ENCODE results near the gene SETMAR. TPM values are rescaled to one million over a fixed set of nuclear protein-coding genes. Genes with fewer than 3 reads are reported as not detected.
"Not testable (repeated sequence)": the region's sequence is repeated elsewhere in the genome, so short reads cannot be mapped to it uniquely, and the experiment has no call there.

The SETMAR gene
- total RNA-seq, 1 experiment from 2014 or later, result 9.4 TPM

- intact Hi-C loops (cut with micrococcal nuclease), result no loop called here
- Histone ChIP-seq H3K9ac (ENCODE audit: low read length) (no peak overlapping the region), H3K4me3 (replicated peaks in 1 of 2; ENCODE audit: low read depth in 1 of 2, low read length in 2 of 2) (no peak overlapping the region), H3K4me1 (ENCODE audit: control insufficient read depth in 1 of 2, insufficient read depth in 2 of 2, low read length in 2 of 2) (no peaks in the 10 kb centered on the region), H3K4me2 (ENCODE audit: low read length) (no peak overlapping the region), H3K9me3 (ENCODE audit: control insufficient read depth in 1 of 2, insufficient read depth in 1 of 2, low read depth in 1 of 2, low read length in 2 of 2) (no peaks in the 10 kb centered on the region), H3K27me3 (ENCODE audit: insufficient read depth, low read length) (peaks cover 13% of the 10 kb centered on the region; the same call in 1 of the 2 replicates), H2AFZ (ENCODE audit: low read depth, low read length, poor library complexity, severe bottlenecking) (no peak overlapping the region), H3K36me3 (ENCODE audit: control insufficient read depth in 1 of 2, insufficient read depth in 2 of 2, low read length in 2 of 2) (no peaks in the 10 kb centered on the region), H3K27ac (ENCODE audit: low read depth, low read length) (no peak overlapping the region), H3K79me2 (ENCODE audit: insufficient read depth, low read length) (no peaks in the 10 kb centered on the region), H4K20me1 (ENCODE audit: insufficient read depth) (no peaks in the 10 kb centered on the region), H3K9me2 (ENCODE audit: insufficient read depth) (no peaks in the 10 kb centered on the region)
- ChIA-PET RAD21 (ENCODE audit: low non-redundant PET in 1 of 2, low total read pairs in 2 of 2, uncharacterized antibody in 2 of 2, unreplicated experiment in 2 of 2) (no interaction called here), POLR2A (no interaction called here), CTCF (no interaction called here)
- BruUV-seq (replicated peaks), result no TSS peak
- ATAC-seq, result no peak
- TF ChIP-seq YY1 (IDR thresholded peaks at IDR 0.05; ENCODE audit: extremely low read depth, insufficient replicate concordance, low read depth, low read length), result no peak
- no peak for TF ChIP-seq SP1 (IDR thresholded peaks at IDR 0.05; ENCODE audit: low read depth)
- no peak for TF ChIP-seq RAD21 (IDR thresholded peaks at IDR 0.05; ENCODE audit: low read depth)
- TF ChIP-seq ELF1 (IDR thresholded peaks at IDR 0.05; ENCODE audit: borderline replicate concordance, low read depth), result no peak
- no peak for DNase-seq (ENCODE audit: low read depth, low spot score)
These were observed 8.4 kb upstream of the SETMAR start for GRCh38 chr3:4294616-4295327.

- CTCF ChIA-PET; DNase-seq (ENCODE audit: low read depth, low spot score); H2AFZ ChIP-seq (ENCODE audit: low read depth, low read length, poor library complexity, severe bottlenecking); H3K9me2 ChIP-seq (ENCODE audit: insufficient read depth); H3K4me1 ChIP-seq (ENCODE audit: control insufficient read depth in 1 of 2, insufficient read depth in 2 of 2, low read length in 2 of 2); H3K9ac ChIP-seq (ENCODE audit: low read length); H3K27me3 ChIP-seq (ENCODE audit: insufficient read depth, low read length); BruUV-seq (replicated peaks); H3K4me3 ChIP-seq (replicated peaks in 1 of 2; ENCODE audit: low read depth in 1 of 2, low read length in 2 of 2); H3K79me2 ChIP-seq (ENCODE audit: insufficient read depth, low read length); ATAC-seq; H3K36me3 ChIP-seq (ENCODE audit: control insufficient read depth in 1 of 2, insufficient read depth in 2 of 2, low read length in 2 of 2); RAD21 ChIA-PET (ENCODE audit: low non-redundant PET in 1 of 2, low total read pairs in 2 of 2, uncharacterized antibody in 2 of 2, unreplicated experiment in 2 of 2); H4K20me1 ChIP-seq (ENCODE audit: insufficient read depth); intact Hi-C loops (cut with micrococcal nuclease); H3K9me3 ChIP-seq (ENCODE audit: control insufficient read depth in 1 of 2, insufficient read depth in 1 of 2, low read depth in 1 of 2, low read length in 2 of 2); POLR2A ChIA-PET; H3K4me2 ChIP-seq (ENCODE audit: low read length); H3K27ac ChIP-seq (ENCODE audit: low read depth, low read length): not testable (repeated sequence)
These were observed 6.7 kb upstream of the SETMAR start for GRCh38 chr3:4296454-4296853.
